HG02678 (cell line): ENCODE results near the gene LRRC8A.
"Not testable (repeated sequence)": the region's sequence is repeated elsewhere in the genome, so short reads cannot be mapped to it uniquely, and the experiment has no call there.

ENCODE experiments used
- ATAC-seq: cut with Tn5 transposase; IDR thresholded peaks from one replicate; pipeline ENCODE4 v1.9.1; 2021; ENCODE audit warnings: mild to moderate bottlenecking, moderate library complexity; ENCODE audit not compliant: unreplicated experiment

LRRC8A gene

GRCh38 chr9:128947527-128948301 is 65.8 kb downstream of the LRRC8A start, which contains the start of the genes DOLK and NUP188:
TSS of gene DOLK (minus strand) at chr9:128947603. CDS start at chr9:128947303, 300 bp downstream.
TSS of gene NUP188 (plus strand) at chr9:128947699. CDS start at chr9:128947720, 21 bp downstream.
- ATAC-seq = peak; percentile 80

GRCh38 chr9:128961403-128961802 is 79.5 kb downstream of the LRRC8A start:
- ATAC-seq = not testable (repeated sequence)
